ENCODE data around the gene DRAP1. TPM values are rescaled to one million over a fixed set of nuclear protein-coding genes. Genes with fewer than 3 reads are reported as not detected.

The DRAP1 gene
- total and polyA plus RNA-seq, 9 of the 15 experiments (the other 6 are each of a cell fraction or from before 2014, with no cell fraction given), result 9.6 to 200 (median 92.9) TPM

GRCh38 chr11:65958774-65959420 is 39.7 kb downstream of the DRAP1 start (continued):
- TF ChIP-seq MNT (conservative IDR thresholded peaks at IDR 0.05) (no peak), PHB (CRISPR knock-in tag; IDR thresholded peaks at IDR 0.05) (no peak), FOXK1 (CRISPR knock-in tag; IDR thresholded peaks at IDR 0.05; ENCODE audit: borderline replicate concordance) (no peak)

GRCh38 chr11:65960824-65961266 is 41.6 kb downstream of the DRAP1 start:
- ATAC-seq (peak; percentile 55), FAIRE-seq (no peak), DNase-seq (ENCODE audit: extremely low read depth in 1 of 4, low spot score in 3 of 4) (peak in 2 of 4 experiments; percentile 62 to 67)
- Histone ChIP-seq H3K4me3 (peak overlapping the region; percentile 100), H3K27ac (ENCODE audit: extremely low read depth, low read depth, low read length) (peak overlapping the region; percentile 96), H4K20me1 (replicated peaks; ENCODE audit: control insufficient read depth, insufficient read depth, low read length) (0 out of 2 replicates have a peak, but pooled peaks cover 2% of the 10 kb centered on the region), H3K27me3 (ENCODE audit: control insufficient read depth in 2 of 2, insufficient read depth in 2 of 2, low read length in 2 of 2) (no peaks in the 10 kb centered on the region), H3K4me2 (ENCODE audit: insufficient read depth, low read length) (peak overlapping the region; percentile 98), H3K79me2 (ENCODE audit: control insufficient read depth, insufficient read depth, low read length) (peaks cover 35% of the 10 kb centered on the region), H3K4me1 (replicated peaks in 1 of 2; ENCODE audit: control insufficient read depth in 2 of 2, insufficient read depth in 2 of 2, low read length in 2 of 2) (peaks cover 12 to 36% of the 10 kb centered on the region in 2 experiments; a peak in 4 of 5 replicates), H3K36me3 (ENCODE audit: control insufficient read depth, insufficient read depth, low read length) (peaks cover 26% of the 10 kb centered on the region; the same call in 2 of the 3 replicates), H2AFZ (ENCODE audit: low read depth, low read length) (peak overlapping the region; percentile 96), H3K9ac (ENCODE audit: insufficient read depth in 1 of 2, low read depth in 2 of 2, low read length in 2 of 2) (peak overlapping the region; percentile 96 to 98), H3K9me1 (ENCODE audit: control insufficient read depth, insufficient read depth, low read length) (peaks cover 3% of the 10 kb centered on the region), H3K9me3 (replicated peaks; ENCODE audit: control insufficient read depth, insufficient read depth, low read depth, low read length) (no peaks in the 10 kb centered on the region)
- no TSS peak for BruUV-seq (replicated peaks)
- 27% methylated on average over 15 of the region's 16 CpGs for WGBS (ENCODE audit: insufficient coverage, low coverage, missing lambda C conversion rate)
- ChIA-PET CTCF (ENCODE audit: low intra/inter-chr PET ratio) (no interaction called here), POLR2A (interaction anchor here (0.7 to 2.6 kb wide), 9 partner anchors 12 to 99 kb away, joined by 3 to 17 read pairs (median 5); partner anchors contain the start of genes CCDC85B and FOSL1)
- in situ Hi-C loops (cut with MboI) (no loop called here), intact Hi-C loops (cut with micrococcal nuclease) (loop anchor here (1.0 to 2.0 kb wide), 3 partner anchors 42 to 72 kb away; partner anchors contain the start of genes BANF1, C11orf68, DRAP1 and EIF1AD)
- TF ChIP-seq NKRF (IDR thresholded peaks at IDR 0.05; ENCODE audit: borderline replicate concordance) (peak; percentile 26; the same call in 1 of the 2 replicates), GATA2 (CRISPR knock-in tag; IDR thresholded peaks at IDR 0.05) (peak; percentile 65), ADNP (tag; IDR thresholded peaks at IDR 0.05) (peak; percentile 44; the same call in 1 of the 2 replicates), DPF2 (IDR thresholded peaks at IDR 0.05) (peak; percentile 73)
